Measurements from ENCODE around the gene SH2D2A.

The SH2D2A gene

GRCh38 chr1:156803086-156803851 is 13.4 kb downstream of the SH2D2A start:
- no peak for DNase-seq (ENCODE audit: low read depth)

GRCh38 chr1:156802421-156802935 is 14.2 kb downstream of the SH2D2A start:
- DNase-seq (ENCODE audit: low read depth) = no peak

DNA sequence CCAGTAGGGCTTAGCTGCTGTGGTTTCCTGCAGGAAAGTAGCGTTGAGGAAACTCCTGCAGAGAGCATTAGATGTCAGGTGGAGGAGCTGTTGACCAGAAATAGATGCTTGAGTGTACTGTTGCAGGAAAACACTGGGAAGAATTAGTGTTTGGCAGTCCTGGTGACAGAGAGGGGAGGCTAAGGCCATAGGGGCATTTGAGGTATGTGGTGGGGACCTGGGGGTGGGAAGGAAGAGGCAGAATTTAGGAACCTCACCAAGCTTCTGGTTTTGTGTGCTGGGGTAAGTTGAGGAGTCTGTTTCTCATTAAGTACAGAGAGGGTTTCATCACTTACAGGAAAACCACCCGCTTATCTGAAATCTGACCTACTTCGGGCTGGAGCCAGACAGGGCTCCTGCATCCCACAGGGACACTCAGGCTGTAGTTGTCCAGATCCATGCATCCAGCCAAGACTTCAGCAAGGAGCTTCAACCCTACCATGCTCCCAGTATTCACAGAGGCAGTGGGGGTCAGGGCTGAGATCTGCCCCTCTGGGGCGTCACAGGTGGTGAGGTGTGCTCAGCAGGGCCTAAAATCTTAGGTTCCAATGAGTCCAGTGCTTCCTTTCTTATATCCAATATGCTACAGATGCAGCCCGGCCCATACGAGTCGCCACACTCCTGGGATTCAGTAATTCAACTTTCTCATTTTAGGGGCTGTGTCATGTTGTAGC is 15.1 kb downstream of the SH2D2A start:
- peak; percentile 97 for DNase-seq (ENCODE audit: low read depth)

DNA sequence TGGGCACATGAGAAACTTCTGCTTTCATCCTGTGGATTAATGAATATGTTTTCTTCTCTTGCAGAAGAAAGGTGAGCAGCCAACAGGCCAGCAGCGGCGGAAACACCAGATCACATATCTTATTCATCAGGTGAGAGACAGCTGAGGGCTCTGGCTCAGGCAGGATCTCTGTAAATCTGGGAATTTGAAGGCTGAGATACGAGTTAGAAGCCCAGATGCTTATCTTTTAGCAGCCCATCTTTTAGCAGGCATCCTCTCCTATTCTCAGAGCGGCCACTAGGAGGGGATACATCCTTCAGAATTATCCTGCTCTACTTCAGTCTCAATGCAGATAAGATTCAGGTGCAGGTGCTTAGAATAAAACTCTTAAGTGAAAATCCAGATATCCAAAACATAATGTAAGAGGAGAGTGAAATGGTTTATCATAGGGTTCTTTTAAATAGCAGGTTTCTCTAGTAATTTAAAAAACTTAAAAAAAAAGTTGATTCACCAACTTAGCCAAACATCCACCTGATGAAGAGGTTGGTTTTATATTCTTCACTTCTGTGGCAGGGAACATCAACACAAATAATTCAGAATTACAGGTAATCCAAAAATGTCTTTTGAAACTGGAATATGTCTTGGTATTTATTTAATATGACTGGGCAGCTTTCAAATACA is 19.3 kb downstream of the SH2D2A start:
- DNase-seq (ENCODE audit: low read depth) = peak; percentile 34

DNA sequence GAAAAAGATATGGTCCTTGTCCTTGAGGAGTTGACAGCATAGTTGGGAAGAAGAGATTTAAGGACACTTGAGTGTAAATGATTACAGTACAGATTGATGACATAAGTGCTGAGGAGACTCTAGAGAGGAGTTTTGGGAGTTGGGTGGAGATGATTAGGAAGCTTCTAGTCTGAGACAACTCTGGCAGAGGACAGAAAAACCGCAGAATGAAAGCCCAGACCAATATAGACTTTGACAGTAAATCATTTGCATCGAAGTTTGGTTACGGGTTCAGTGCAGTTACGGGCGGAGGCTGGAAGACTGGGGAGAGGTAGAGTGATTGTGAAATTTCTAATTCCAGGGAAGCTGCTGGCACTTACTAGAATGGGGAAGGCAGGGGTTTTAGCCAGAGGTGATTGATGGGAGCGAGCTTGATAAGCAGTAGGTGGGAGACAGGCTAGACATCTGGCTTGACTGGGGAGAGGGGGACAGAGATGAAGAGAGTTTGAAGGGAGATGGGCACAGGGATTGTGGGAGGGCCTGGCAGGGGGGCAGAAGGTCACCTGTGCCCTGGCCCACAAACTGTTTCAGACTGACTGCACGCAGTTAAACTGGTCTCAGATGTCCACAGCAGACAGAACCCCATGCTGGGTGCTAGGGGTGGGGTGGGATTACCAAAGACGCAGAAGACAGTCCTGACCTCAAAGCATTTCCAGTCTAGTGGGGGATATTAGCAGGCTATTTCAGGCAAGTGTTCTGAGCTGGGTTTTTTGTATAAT is 20.1 kb downstream of the SH2D2A start:
- DNase-seq (ENCODE audit: low read depth) = no peak

GRCh38 chr1:156795787-156796186 is 20.9 kb downstream of the SH2D2A start:
- DNase-seq (ENCODE audit: low read depth) = no peak

DNA sequence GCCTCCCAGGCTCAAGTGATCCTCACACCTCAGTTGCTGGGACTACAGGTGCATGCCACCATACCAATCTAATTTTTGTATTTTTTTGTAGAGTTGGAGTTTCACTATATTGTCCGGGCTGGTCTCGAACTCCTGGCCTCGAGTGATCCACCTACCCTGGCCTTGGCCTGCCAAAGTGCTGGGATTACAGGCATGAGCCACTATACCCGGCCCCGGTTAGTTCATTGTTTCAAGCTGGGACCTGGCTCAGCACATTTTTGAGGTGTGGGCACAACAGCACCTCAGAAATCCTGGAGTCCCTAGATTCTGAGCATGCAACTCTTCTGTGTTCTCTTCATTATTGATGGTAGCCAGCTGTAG is 21.3 kb downstream of the SH2D2A start:
- DNase-seq (ENCODE audit: low read depth) = no peak

- no peak for DNase-seq (ENCODE audit: low read depth)
Measured at GRCh38 chr1:156794506-156795373, 21.9 kb downstream of the SH2D2A start.

- no peak for DNase-seq (ENCODE audit: low read depth)
Measured at GRCh38 chr1:156789621-156790318, 26.9 kb downstream of the SH2D2A start.

- DNase-seq (ENCODE audit: low read depth) = no peak
Measured at GRCh38 chr1:156788136-156788535, 28.5 kb downstream of the SH2D2A start.

DNA sequence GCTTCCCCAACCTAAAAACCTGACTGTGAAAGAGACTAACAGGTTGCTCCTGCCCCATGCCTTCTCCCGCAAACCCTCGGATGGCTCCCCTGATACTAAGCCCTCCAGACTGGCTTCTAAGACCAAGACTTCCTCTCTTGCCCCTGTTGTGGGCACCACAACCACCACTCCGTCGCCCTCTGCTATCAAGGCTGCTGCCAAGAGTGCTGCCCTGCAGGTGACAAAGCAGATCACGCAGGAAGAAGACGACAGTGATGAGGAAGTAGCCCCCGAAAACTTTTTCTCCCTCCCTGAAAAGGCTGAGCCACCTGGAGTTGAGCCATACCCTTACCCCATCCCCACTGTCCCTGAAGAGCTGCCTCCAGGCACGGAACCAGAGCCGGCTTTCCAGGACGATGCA is 30.0 kb downstream of the SH2D2A start:
- DNase-seq (ENCODE audit: low read depth) = no peak

GRCh38 chr1:156785458-156785857 is 31.2 kb downstream of the SH2D2A start:
- no peak for DNase-seq (ENCODE audit: low read depth)

DNA sequence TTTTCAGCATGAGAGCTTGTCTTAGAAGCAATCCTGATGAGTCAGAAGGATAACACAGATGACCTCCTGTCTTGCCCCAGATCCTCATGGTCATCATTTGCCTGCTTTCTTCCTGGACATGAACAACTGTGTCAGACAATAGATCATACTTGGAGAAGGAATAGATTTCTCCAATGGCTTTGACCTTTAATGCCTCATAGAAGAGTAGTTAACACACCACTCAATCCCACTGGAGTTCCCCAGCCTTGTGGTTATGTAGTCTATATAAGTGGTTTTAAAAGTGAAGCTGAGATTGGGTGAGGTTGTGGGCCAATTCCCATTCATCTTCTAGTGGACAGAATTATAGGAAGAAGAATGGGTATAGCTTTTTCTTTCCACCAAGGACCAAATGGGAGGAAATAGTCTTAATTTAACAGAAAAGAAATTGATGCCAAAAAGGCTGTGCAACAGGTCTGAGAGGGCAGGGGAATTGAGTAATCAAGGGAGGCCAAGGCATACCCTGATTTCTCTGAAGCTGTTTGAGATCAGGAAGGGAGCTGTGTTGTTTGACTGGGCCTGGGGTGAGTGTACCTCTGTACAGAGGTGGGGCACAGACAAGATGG is 35.0 kb downstream of the SH2D2A start:
- peak; percentile 49 for DNase-seq (ENCODE audit: low read depth)

GRCh38 chr1:156777573-156777972 is 39.1 kb downstream of the SH2D2A start:
- no peak for DNase-seq (ENCODE audit: low read depth)

- DNase-seq (ENCODE audit: low read depth) = no peak
Measured at GRCh38 chr1:156776942-156777341, 39.7 kb downstream of the SH2D2A start.

- no peak for DNase-seq (ENCODE audit: low read depth)
Measured at GRCh38 chr1:156775799-156776198, 40.8 kb downstream of the SH2D2A start.

DNA sequence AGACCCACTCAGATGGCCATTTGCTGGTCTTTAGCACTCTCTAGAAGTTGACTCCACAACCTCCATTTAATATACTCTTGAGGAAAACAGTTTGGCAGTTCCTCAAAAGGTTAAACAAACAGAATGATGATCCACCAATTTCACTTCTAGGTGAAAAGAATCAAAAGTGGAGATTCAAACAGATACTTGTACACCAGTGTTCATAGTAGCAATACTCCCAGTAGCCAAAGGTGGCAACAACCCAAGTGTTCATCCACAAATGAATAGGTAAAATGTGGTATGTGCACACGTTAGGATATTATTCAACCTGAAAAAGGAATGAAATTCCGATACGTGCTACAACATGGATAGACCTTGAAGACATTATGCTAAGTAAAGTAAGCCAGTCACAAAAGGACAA is 43.0 kb downstream of the SH2D2A start:
- no peak for DNase-seq (ENCODE audit: low read depth)

GRCh38 chr1:156772728-156773497 is 43.7 kb downstream of the SH2D2A start:
- no peak for DNase-seq (ENCODE audit: low read depth)

GRCh38 chr1:156772222-156772621 is 44.4 kb downstream of the SH2D2A start:
- no peak for DNase-seq (ENCODE audit: low read depth)

Measured in fibroblast of gingiva (primary cell).